GM23338 (cell line): ENCODE measurements around the gene ST14. TPM values are rescaled to one million over a fixed set of nuclear protein-coding genes. Genes with fewer than 3 reads are reported as not detected.

Experiments used
- ATAC-seq: fragments of 200-7000 bp; cut with Tn5 transposase; 3 replicates; pipeline ENCODE4 v1.9.1; 2020
- DNase-seq: peaks from one replicate; pipeline ENCODE4 v3.0.0-alpha.2; 2015; ENCODE audit warnings: low spot score
- H2AFZ ChIP-seq: fragments of 200-600 bp; sonication (generic); 2 replicates; pipeline ENCODE4 v1.8.0; 2016; ENCODE audit warnings: antibody characterized with exemption, mild to moderate bottlenecking, moderate library complexity
- H3F3A ChIP-seq: fragments of 200-600 bp; sonication (generic); replicated peaks from 2 replicates; pipeline ENCODE4 v1.8.0; 2017; ENCODE audit warnings: antibody characterized with exemption, mixed run types, low read depth
- H3K27ac ChIP-seq: fragments of 200-600 bp; sonication (generic); 2 replicates; pipeline ENCODE4 v1.6.1; 2016; ENCODE audit warnings: low read depth
- H3K27me3 ChIP-seq: fragments of 200-600 bp; sonication (generic); 2 replicates; pipeline ENCODE4 v1.8.0; 2016; ENCODE audit warnings: mild to moderate bottlenecking, mixed run types, moderate library complexity; ENCODE audit not compliant: insufficient read depth
- H3K36me3 ChIP-seq: fragments of 200-600 bp; sonication (generic); 2 replicates; pipeline ENCODE4 v1.8.0; 2016; ENCODE audit warnings: mild to moderate bottlenecking; ENCODE audit not compliant: insufficient read depth
- H3K4me1 ChIP-seq: fragments of 200-600 bp; sonication (generic); 2 replicates; pipeline ENCODE4 v1.8.0; 2016; ENCODE audit warnings: mild to moderate bottlenecking, moderate library complexity; ENCODE audit not compliant: insufficient read depth
- H3K4me2 ChIP-seq: fragments of 200-600 bp; sonication (generic); 2 replicates; pipeline ENCODE4 v1.7.1; 2017; ENCODE audit warnings: mixed run types
- H3K4me3 ChIP-seq: fragments of 200-600 bp; sonication (generic); 2 replicates; pipeline ENCODE4 v1.6.1; 2016; ENCODE audit warnings: mixed run types
- H3K79me2 ChIP-seq: fragments of 200-600 bp; sonication (generic); replicated peaks from 2 replicates; pipeline ENCODE4 v1.8.0; 2017; ENCODE audit warnings: mild to moderate bottlenecking; ENCODE audit not compliant: insufficient read depth
- H3K9me2 ChIP-seq: fragments of 200-600 bp; sonication (generic); 2 replicates; pipeline ENCODE4 v1.8.0; 2017; ENCODE audit not compliant: insufficient read depth
- H4K20me1 ChIP-seq: fragments of 200-600 bp; sonication (generic); replicated peaks from 2 replicates; pipeline ENCODE4 v1.8.0; 2017; ENCODE audit warnings: mild to moderate bottlenecking; ENCODE audit not compliant: insufficient read depth
- H3K27ac Mint-ChIP-seq: 2 replicates; pipeline ENCODE4 v1.8.0; 2020; ENCODE audit warnings: inconsistent platforms, mild to moderate bottlenecking, moderate library complexity, mixed read lengths
- H3K27me3 Mint-ChIP-seq: 3 replicates; pipeline ENCODE4 v1.8.0; 2022; ENCODE audit warnings: low read depth, mild to moderate bottlenecking, moderate library complexity, mixed read lengths, inconsistent platforms; ENCODE audit not compliant: insufficient read depth, poor library complexity
- H3K36me3 Mint-ChIP-seq: 3 replicates; pipeline ENCODE4 v1.8.0; 2021; ENCODE audit warnings: low read depth, mild to moderate bottlenecking, inconsistent platforms, moderate library complexity, mixed read lengths
- H3K4me1 Mint-ChIP-seq: 3 replicates; pipeline ENCODE4 v1.8.0; 2020; ENCODE audit warnings: mild to moderate bottlenecking, inconsistent platforms, mixed read lengths
- H3K4me3 Mint-ChIP-seq: 3 replicates; pipeline ENCODE4 v1.8.0; 2021; ENCODE audit warnings: moderate library complexity, mild to moderate bottlenecking, inconsistent platforms, mixed read lengths
- H3K9me3 Mint-ChIP-seq: 3 replicates; pipeline ENCODE4 v1.8.0; 2020; ENCODE audit warnings: moderate library complexity, mild to moderate bottlenecking, inconsistent platforms, mixed read lengths
- CREB1 ChIP-seq: fragments of 250-450 bp; sonication (Bioruptor Pico); IDR thresholded peaks from 2 replicates; pipeline ENCODE4 v1.5.0; 2020; ENCODE audit warnings: low read depth, mild to moderate bottlenecking, moderate library complexity
- CTCF ChIP-seq, 2 experiments: fragments of 200-600 bp in 1 of 2; sonication (generic) in 1 of 2; conservative IDR thresholded peaks; 2 replicates each; pipeline versions ENCODE4 v1.5.1 to v1.6.1; 2016 to 2017; ENCODE audit warnings: antibody characterized with exemption in 2 of 2, low read depth in 2 of 2, mild to moderate bottlenecking in 2 of 2, moderate library complexity in 1 of 2
- ETS1 ChIP-seq: IDR thresholded peaks from 2 replicates; pipeline ENCODE4 v1.6.1; 2016; ENCODE audit warnings: antibody characterized with exemption
- EZH2 ChIP-seq: fragments of 200-600 bp; sonication (generic); IDR thresholded peaks from one replicate; pipeline ENCODE4 v1.8.0; 2017; ENCODE audit warnings: antibody characterized with exemption, mild to moderate bottlenecking, low read depth; ENCODE audit not compliant: unreplicated experiment
- JUNB ChIP-seq: IDR thresholded peaks from one replicate; pipeline ENCODE4 v1.6.1; 2016; ENCODE audit warnings: antibody characterized with exemption; ENCODE audit not compliant: unreplicated experiment
- NANOG ChIP-seq: IDR thresholded peaks from 2 replicates; pipeline ENCODE4 v1.6.1; 2016; ENCODE audit warnings: antibody characterized with exemption, borderline replicate concordance
- POLR2AphosphoS5 ChIP-seq: IDR thresholded peaks from 2 replicates; pipeline ENCODE4 v1.6.1; 2016; ENCODE audit warnings: antibody characterized with exemption, low read depth
- REST ChIP-seq: IDR thresholded peaks from one replicate; pipeline ENCODE4 v1.6.1; 2018; ENCODE audit warnings: antibody characterized with exemption; ENCODE audit not compliant: unreplicated experiment
- STAT1 ChIP-seq: IDR thresholded peaks from one replicate; pipeline ENCODE4 v1.6.1; 2016; ENCODE audit warnings: antibody characterized with exemption; ENCODE audit not compliant: unreplicated experiment
- ZNF114 ChIP-seq: fragments of 250-450 bp; sonication (Bioruptor Pico); IDR thresholded peaks from 2 replicates; pipeline ENCODE4 v1.5.0; 2020; ENCODE audit warnings: mild to moderate bottlenecking, moderate library complexity
- ZNF331 ChIP-seq: fragments of 250-450 bp; sonication (Bioruptor Pico); IDR thresholded peaks from 2 replicates; pipeline ENCODE4 v1.5.0; 2020; ENCODE audit warnings: low read depth, mild to moderate bottlenecking, moderate library complexity
- ZNF462 ChIP-seq: fragments of 250-450 bp; sonication (Bioruptor Pico); IDR thresholded peaks from 2 replicates; pipeline ENCODE4 v1.5.0; 2020; ENCODE audit warnings: mild to moderate bottlenecking, moderate library complexity
- polyA plus RNA-seq: library from polyadenylated mRNA; unstranded; fragments of >200 nt; fragmentation: Nextera tagmentation; extraction: Ambion mirVana; gene quantifications from 2 replicates; pipeline ENCODE4 v1.2.1, GENCODE V29; 2016
- total RNA-seq: library from RNA; depleted of rRNA; stranded (reverse); fragments of >200 nt; shearing (Covaris generic); gene quantifications from 2 replicates; pipeline ENCODE4 v1.2.3, GENCODE V29; 2014

Gene ST14
- total and polyA plus RNA-seq, 2 experiments from 2014 or later, result 7.9 to 32.7 TPM

- Mint-ChIP-seq H3K4me3 (no peak overlapping the region), H3K27me3 (peaks cover 7% of the 10 kb centered on the region)
- ATAC-seq, result no peak
These were observed 19.1 kb downstream of the ST14 start for GRCh38 chr11:130178441-130179339.

More at GRCh38 chr11:130178441-130179339, 19.1 kb downstream of the ST14 start:
- no peaks in the 10 kb centered on the region for H3K79me2 ChIP-seq
- no peak overlapping the region for H3K27ac Mint-ChIP-seq
- DNase-seq, result no peak
- peaks cover 10% of the 10 kb centered on the region for H3K4me1 Mint-ChIP-seq
- no peak overlapping the region for H3K4me2 ChIP-seq
- H3F3A ChIP-seq, result no peaks in the 10 kb centered on the region
- H3K4me3 ChIP-seq, result no peak overlapping the region
- peaks cover 5% of the 10 kb centered on the region; the same call in 1 of the 3 replicates for H3K36me3 Mint-ChIP-seq
- no peak overlapping the region for H3K27ac ChIP-seq
- no peaks in the 10 kb centered on the region for H3K36me3 ChIP-seq
- H3K9me3 Mint-ChIP-seq, result peaks cover 6% of the 10 kb centered on the region; the same call in 1 of the 3 replicates
- no peak overlapping the region for H2AFZ ChIP-seq
- no peaks in the 10 kb centered on the region for H3K9me2 ChIP-seq
- H3K27me3 ChIP-seq, result no peaks in the 10 kb centered on the region
- H3K4me1 ChIP-seq, result no peaks in the 10 kb centered on the region; the same call in 1 of the 2 replicates
- TF ChIP-seq EZH2, result no peak
- TF ChIP-seq STAT1, result no peak
- TF ChIP-seq ZNF114 (CRISPR knock-in tag), result no peak
- no peak for TF ChIP-seq ETS1
- TF ChIP-seq JUNB, result no peak
- no peak for TF ChIP-seq CREB1 (CRISPR knock-in tag)
- TF ChIP-seq CTCF (conservative IDR thresholded peaks at IDR 0.05; ENCODE audit: low read depth in 2 of 2), result no peak
- TF ChIP-seq ZNF331 (CRISPR knock-in tag), result no peak
- TF ChIP-seq REST, result no peak
- no peak for TF ChIP-seq NANOG
- TF ChIP-seq ZNF462 (CRISPR knock-in tag), result no peak
- no peak for TF ChIP-seq POLR2AphosphoS5
- H4K20me1 ChIP-seq, result no peaks in the 10 kb centered on the region
